Endothelial cell of umbilical vein (primary cell): ENCODE results near the gene RPS24.

Experiments
- CTCF ChIP-seq, 2 donors: IDR thresholded peaks; 1 replicate in 1 of 2; 2 replicates in 1 of 2; pipeline ENCODE4 v1.5.1; 2011; ENCODE audit warnings: low read length in 2 of 2, mild to moderate bottlenecking in 2 of 2, moderate library complexity in 2 of 2, control low read depth in 1 of 2, inconsistent platforms in 1 of 2, low read depth in 1 of 2; ENCODE audit not compliant: insufficient read depth in 1 of 2; ENCODE audit errors: extremely low read depth in 1 of 2
- EZH2 ChIP-seq: IDR thresholded peaks from 2 replicates; pipeline ENCODE4 v1.6.1; 2012; ENCODE audit warnings: borderline replicate concordance, low read depth, mild to moderate bottlenecking, moderate library complexity, low read length, inconsistent platforms; ENCODE audit not compliant: severe bottlenecking
- GATA2 ChIP-seq: IDR thresholded peaks from 2 replicates; pipeline ENCODE4 v1.7.0; 2011; ENCODE audit warnings: low read depth, mild to moderate bottlenecking, moderate library complexity, mixed read lengths, low read length; ENCODE audit not compliant: insufficient read length, insufficient read depth
- JUN ChIP-seq: IDR thresholded peaks from 2 replicates; pipeline ENCODE4 v1.6.1; 2011; ENCODE audit warnings: borderline replicate concordance, low read depth; ENCODE audit not compliant: insufficient read length, insufficient read depth
- MYC ChIP-seq: IDR thresholded peaks from one replicate; pipeline ENCODE4 v1.6.1; 2011; ENCODE audit warnings: mild to moderate bottlenecking, low read depth, low read length
- POLR2A ChIP-seq: IDR thresholded peaks from 2 replicates; pipeline ENCODE4 v1.6.1; 2012; ENCODE audit warnings: low read depth, mild to moderate bottlenecking, control low read depth, low read length
- POLR2AphosphoS5 ChIP-seq: IDR thresholded peaks from 2 replicates; pipeline ENCODE4 v1.6.1; 2012; ENCODE audit warnings: low read depth, mild to moderate bottlenecking, control low read depth, low read length, moderate library complexity; ENCODE audit not compliant: insufficient read depth

GRCh38 chr10:78045856-78046255 lies 12.2 kb downstream of the RPS24 start:
- TF ChIP-seq JUN (no peak), POLR2A (no peak), CTCF (IDR thresholded peaks at IDR 0.05; ENCODE audit: extremely low read depth in 1 of 2, insufficient read depth in 1 of 2, low read depth in 1 of 2, low read length in 2 of 2) (no peak), EZH2 (no peak), MYC (no peak), POLR2AphosphoS5 (no peak), GATA2 (no peak)
